GM12878 (cell line): Measurements from ENCODE around the gene AOPEP. TPM values are rescaled to one million over a fixed set of nuclear protein-coding genes. Genes with fewer than 3 reads are reported as not detected.

Experiments used
- ATAC-seq: fragments of 200-7000 bp; cut with Tn5 transposase; 3 replicates; pipeline ENCODE4 v1.9.1; 2020; ENCODE audit warnings: mild to moderate bottlenecking, moderate library complexity
- BruUV-seq: library from RNA; stranded (reverse); fragments of 400-500 nt; replicated peaks from 2 replicates; lab custom pipeline; 2021; lab: Mats Ljungman, UMichigan
- CTCF ChIA-PET: fragments of 300-600 bp; sonication (Branson Sonifier 250); formaldehyde crosslinking; extraction: SDS; loops from one replicate; lab custom pipeline; 2021; ENCODE audit warnings: inconsistent platforms; lab: Yijun Ruan, JAX
- POLR2A ChIA-PET: fragments of 350-600 bp; formaldehyde crosslinking; extraction: SDS; loops from one replicate; lab custom pipeline; 2021; ENCODE audit warnings: inconsistent platforms; lab: Charles Lee
- RAD21 ChIA-PET: fragments of 300-600 bp; sonication (Branson Sonifier 250); formaldehyde crosslinking; loops from one replicate; lab custom pipeline; 2023; ENCODE audit warnings: antibody characterized with exemption; ENCODE audit not compliant: unreplicated experiment; lab: Charles Lee
- SMC1A ChIA-PET: fragments of 300-600 bp; sonication (Branson Sonifier 250); formaldehyde crosslinking; loops from one replicate; lab custom pipeline; 2023; ENCODE audit not compliant: unreplicated experiment, uncharacterized antibody; lab: Charles Lee
- DNase-seq: peaks from one replicate; pipeline ENCODE4 v3.0.0-alpha.2; 2011; ENCODE audit warnings: low read depth, low spot score
- FAIRE-seq: peaks from 3 replicates; lab custom pipeline; 2011; peaks lifted over from hg19 to GRCh38; lab: Jason Lieb, UNC
- H2AFZ ChIP-seq: 2 replicates; pipeline ENCODE4 v1.6.0; 2011; ENCODE audit warnings: low read depth, low read length, control low read depth; ENCODE audit not compliant: control insufficient read depth
- H3K27ac ChIP-seq: 2 replicates; pipeline ENCODE4 v1.5.1; 2011; ENCODE audit warnings: control low read depth; ENCODE audit not compliant: control insufficient read depth, insufficient read depth
- H3K27me3 ChIP-seq, 2 experiments: replicated peaks in 1 of 2; 2 replicates each; pipeline versions ENCODE4 v1.6.0 to v1.6.1; 2011; ENCODE audit warnings: low read length in 1 of 2; ENCODE audit not compliant: control insufficient read depth in 2 of 2, insufficient read depth in 2 of 2
- H3K36me3 ChIP-seq, 2 experiments: 2 replicates each; pipeline ENCODE4 v1.5.1; 2011; ENCODE audit warnings: low read length in 1 of 2; ENCODE audit not compliant: control insufficient read depth in 2 of 2, insufficient read depth in 2 of 2
- H3K4me1 ChIP-seq: 2 replicates; pipeline ENCODE4 v1.6.1; 2011; ENCODE audit warnings: mild to moderate bottlenecking, low read length, moderate library complexity, mixed read lengths; ENCODE audit not compliant: control insufficient read depth, insufficient read depth
- H3K4me2 ChIP-seq: 2 replicates; pipeline ENCODE4 v1.6.0; 2011; ENCODE audit warnings: control low read depth; ENCODE audit not compliant: control insufficient read depth, insufficient read depth
- H3K4me3 ChIP-seq: fragments of 200-600 bp; sonication (generic); 2 replicates; pipeline ENCODE4 v1.5.1; 2016
- H3K79me2 ChIP-seq: 2 replicates; pipeline ENCODE4 v1.6.0; 2011; ENCODE audit warnings: low read length; ENCODE audit not compliant: control insufficient read depth, insufficient read depth
- H3K9ac ChIP-seq: 2 replicates; pipeline ENCODE4 v1.8.0; 2011; ENCODE audit warnings: low read length, control low read depth, mixed read lengths; ENCODE audit not compliant: control insufficient read depth, insufficient read depth
- H3K9me3 ChIP-seq: replicated peaks from 3 replicates; pipeline ENCODE4 v1.5.1; 2011; ENCODE audit warnings: mild to moderate bottlenecking, low read length; ENCODE audit not compliant: control insufficient read depth, insufficient read depth
- H4K20me1 ChIP-seq: 2 replicates; pipeline ENCODE4 v1.6.0; 2011; ENCODE audit not compliant: control insufficient read depth, insufficient read depth
- IKZF1 ChIP-seq: fragments of 450-650 bp; conservative IDR thresholded peaks from 2 replicates; pipeline ENCODE4 v1.6.1; 2017; ENCODE audit warnings: antibody characterized with exemption, mild to moderate bottlenecking
- JUND ChIP-seq: IDR thresholded peaks from 2 replicates; pipeline ENCODE4 v1.6.1; 2012; ENCODE audit warnings: low read depth, mild to moderate bottlenecking, low read length, improper control_type of control experiment, moderate library complexity
- MTA2 ChIP-seq: fragments of 450-650 bp; IDR thresholded peaks from 2 replicates; pipeline ENCODE4 v1.6.1; 2016; ENCODE audit warnings: low read depth, mild to moderate bottlenecking, moderate library complexity
- SP1 ChIP-seq: IDR thresholded peaks from one replicate; pipeline ENCODE4 v1.6.1; 2011; ENCODE audit warnings: low read depth, low read length
- SRF ChIP-seq, 2 experiments: IDR thresholded peaks; 2 replicates each; pipeline ENCODE4 v1.6.1; 2011; ENCODE audit warnings: low read depth in 2 of 2, low read length in 2 of 2, mild to moderate bottlenecking in 1 of 2, moderate library complexity in 1 of 2
- TBL1XR1 ChIP-seq: IDR thresholded peaks from 2 replicates; pipeline ENCODE4 v1.6.1; 2012; ENCODE audit warnings: low read depth, low read length, improper control_type of control experiment
- YBX1 ChIP-seq: fragments of 450-650 bp; IDR thresholded peaks from 2 replicates; pipeline ENCODE4 v1.6.1; 2016; ENCODE audit warnings: antibody characterized with exemption
- ZNF24 ChIP-seq: fragments of 450-650 bp; IDR thresholded peaks from 2 replicates; pipeline ENCODE4 v1.6.1; 2017; ENCODE audit warnings: antibody characterized with exemption, mild to moderate bottlenecking
- ZZZ3 ChIP-seq: IDR thresholded peaks from 2 replicates; pipeline ENCODE4 v1.6.1; 2011; ENCODE audit warnings: low read depth; ENCODE audit not compliant: control insufficient read depth, insufficient read length
- WGBS: methylation state at CpG from one replicate; pipeline ENCODE4 v1.1.6; 2016; ENCODE audit warnings: low lambda C conversion rate; ENCODE audit not compliant: insufficient replicate concordance, insufficient coverage; ENCODE audit errors: missing lambda C conversion rate; 5-methylcytosine and 5-hydroxymethylcytosine counted together
- in situ Hi-C: fragments of 300-500 bp; cut with MboI; formaldehyde crosslinking; loops from 9 replicates; pipeline ENCODE4 v1.14.3; 2018; ENCODE audit warnings: mixed read lengths
- intact Hi-C: fragments of 100-400 bp; cut with micrococcal nuclease; formaldehyde crosslinking; loops from one replicate; pipeline ENCODE4 v1.14.2; 2022; ENCODE audit not compliant: unreplicated experiment
- polyA plus RNA-seq, 11 experiments: library from polyadenylated mRNA; depleted of rRNA in 4 of 11; unstranded in 6 of 11; stranded (reverse) in 5 of 11; fragments of >200 nt; fragmentation: Nextera tagmentation in 4 of 11; fragmentation: Illumina TruSeq in 1 of 11; extraction: Ambion mirVana in 4 of 11; extraction: Trizol in 1 of 11; gene quantifications; 1 replicate in 1 of 11; 2 replicates in 10 of 11; pipeline versions ENCODE4 v1.2.1 to v1.2.3, GENCODE V29; 2011 to 2016; ENCODE audit warnings: inconsistent platforms in 2 of 11, missing spikeins in 2 of 11, low read depth in 1 of 11
- total RNA-seq, 4 experiments: library from RNA; depleted of rRNA in 3 of 4; stranded (reverse); fragments of >200 nt in 3 of 4; fragmentation: Illumina TruSeq in 1 of 4; extraction: Trizol in 1 of 4; gene quantifications; 2 replicates each; pipeline versions ENCODE4 v1.2.1 to v1.2.3, GENCODE V29; 2013 to 2021
- TF ChIP-seq, protein P1 (sequence below): fragments of 450-650 bp; IDR thresholded peaks from 2 replicates; pipeline ENCODE4 v1.6.1; 2016; ENCODE audit warnings: mild to moderate bottlenecking

AOPEP gene
- total and polyA plus RNA-seq, 10 of the 15 experiments (the other 5 are each of a cell fraction or from before 2014, with no cell fraction given), result 2.3 to 16.9 (median 10.1) TPM

DNA sequence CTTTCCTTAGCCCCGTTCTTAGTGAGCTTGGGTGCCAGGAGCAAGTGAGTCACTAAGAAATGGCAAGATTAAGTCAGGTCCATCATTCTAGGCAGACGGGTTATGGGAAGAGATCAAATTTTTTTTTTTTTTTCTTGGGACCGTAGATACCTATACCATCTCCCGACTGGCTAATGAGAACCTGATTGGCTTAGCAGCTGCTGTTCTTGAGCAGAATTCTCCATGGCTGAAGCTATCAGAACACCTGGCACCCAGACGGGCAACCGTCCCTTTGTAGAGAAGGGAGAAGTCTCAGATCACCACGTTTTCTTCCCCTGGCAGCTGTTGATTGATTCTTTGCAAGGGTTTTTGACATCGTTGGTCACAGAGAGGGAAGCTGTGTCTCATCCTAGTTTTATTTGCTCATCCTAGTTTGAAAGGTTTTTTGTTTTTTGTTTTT lies 78.6 kb downstream of the AOPEP start:
- H3K9ac ChIP-seq, result no peak overlapping the region
- H3K36me3 ChIP-seq, result peaks cover 0 to 2% of the 10 kb centered on the region in 2 experiments; a peak in 1 of 4 replicates
- no peak overlapping the region for H3K4me3 ChIP-seq
- H2AFZ ChIP-seq, result no peak overlapping the region
- WGBS, result 89% methylated on average over 6 of the region's 8 CpGs
- H3K27ac ChIP-seq, result peak overlapping the region; percentile 81
- RAD21 ChIA-PET, result interaction anchor here (0.7 to 5.9 kb wide), 9 partner anchors 8 to 112 kb away, joined by 3 to 29 read pairs (median 6); no protein-coding TSS in a partner anchor
- no peaks in the 10 kb centered on the region for H3K27me3 ChIP-seq
- CTCF ChIA-PET, result interaction anchor here (0.6 to 3.6 kb wide), 9 partner anchors 8 to 375 kb away, joined by 3 to 13 read pairs (median 4); no protein-coding TSS in a partner anchor
- no peak for ATAC-seq
- in situ Hi-C loops (no loop called here), intact Hi-C loops (no loop called here)
- no peak for DNase-seq
- BruUV-seq, result no TSS peak
- no peak for TF ChIP-seq JUND
- no peak for TF ChIP-seq ZNF24
- TF ChIP-seq IKZF1, result no peak
- TF ChIP-seq YBX1, result no peak
- no peak for TF ChIP-seq SRF (IDR thresholded peaks at IDR 0.05; ENCODE audit: low read depth in 2 of 2, low read length in 2 of 2)
- TF ChIP-seq SP1, result no peak
- no peaks in the 10 kb centered on the region for H3K9me3 ChIP-seq
- no peak for FAIRE-seq
- H3K4me1 ChIP-seq, result peaks cover 66% of the 10 kb centered on the region
- POLR2A ChIA-PET, result interaction anchor here (0.5 to 1.5 kb wide), 4 partner anchors 14 to 118 kb away, joined by 3 to 5 read pairs (median 4); no protein-coding TSS in a partner anchor
- H4K20me1 ChIP-seq, result no peaks in the 10 kb centered on the region
- H3K79me2 ChIP-seq, result peaks cover 8% of the 10 kb centered on the region
- no peak overlapping the region for H3K4me2 ChIP-seq
- SMC1A ChIA-PET, result interaction anchor here (0.8 to 3.6 kb wide), 16 partner anchors 8 to 123 kb away, joined by 3 to 17 read pairs (median 4); no protein-coding TSS in a partner anchor

DNA sequence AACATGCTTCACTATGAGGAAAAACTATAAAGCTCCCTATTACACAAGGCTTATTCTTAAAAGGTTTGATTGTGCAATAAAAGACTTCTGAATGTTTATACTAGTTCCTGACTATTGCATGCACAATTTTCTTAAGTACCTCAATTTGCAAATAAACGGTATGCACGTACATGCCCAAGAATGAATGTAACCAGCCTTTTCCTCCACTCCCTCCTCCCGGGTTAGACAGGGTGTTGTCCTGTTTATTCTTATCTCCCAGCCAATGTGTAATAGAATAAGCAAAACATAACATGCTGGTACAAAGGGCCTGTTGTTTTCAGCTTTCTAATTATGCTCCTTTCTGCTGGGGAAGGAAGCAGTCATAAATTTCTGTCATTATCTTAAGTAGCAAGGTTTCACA lies 79.1 kb downstream of the AOPEP start:
- H3K9me3 ChIP-seq, result no peaks in the 10 kb centered on the region
- H3K4me3 ChIP-seq, result peak overlapping the region; percentile 4; the same call in 1 of the 2 replicates
- H3K9ac ChIP-seq, result peak overlapping the region; percentile 25; the same call in 1 of the 2 replicates
- TF ChIP-seq MTA2 (peak; percentile 17; the same call in 1 of the 2 replicates), ZZZ3 (no peak), TBL1XR1 (no peak)
- TF ChIP-seq, protein P1, sequence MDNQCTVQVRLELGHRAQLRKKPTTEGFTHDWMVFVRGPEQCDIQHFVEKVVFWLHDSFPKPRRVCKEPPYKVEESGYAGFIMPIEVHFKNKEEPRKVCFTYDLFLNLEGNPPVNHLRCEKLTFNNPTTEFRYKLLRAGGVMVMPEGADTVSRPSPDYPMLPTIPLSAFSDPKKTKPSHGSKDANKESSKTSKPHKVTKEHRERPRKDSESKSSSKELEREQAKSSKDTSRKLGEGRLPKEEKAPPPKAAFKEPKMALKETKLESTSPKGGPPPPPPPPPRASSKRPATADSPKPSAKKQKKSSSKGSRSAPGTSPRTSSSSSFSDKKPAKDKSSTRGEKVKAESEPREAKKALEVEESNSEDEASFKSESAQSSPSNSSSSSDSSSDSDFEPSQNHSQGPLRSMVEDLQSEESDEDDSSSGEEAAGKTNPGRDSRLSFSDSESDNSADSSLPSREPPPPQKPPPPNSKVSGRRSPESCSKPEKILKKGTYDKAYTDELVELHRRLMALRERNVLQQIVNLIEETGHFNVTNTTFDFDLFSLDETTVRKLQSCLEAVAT, result 0 out of 2 replicates have a peak, but pooled peaks have one; percentile 21
- TF ChIP-seq, all 136 proteins: peak for 2
- DNase-seq (peak; percentile 31), FAIRE-seq (no peak), ATAC-seq (0 out of 3 replicates have a peak, but pooled peaks have one; percentile 2)
- Histone ChIP-seq H3K27ac (peak overlapping the region; percentile 81), H3K4me2 (peak overlapping the region; percentile 78), H3K4me1 (peaks cover 66% of the 10 kb centered on the region), H3K79me2 (peaks cover 8% of the 10 kb centered on the region), H4K20me1 (no peaks in the 10 kb centered on the region), H3K27me3 (no peaks in the 10 kb centered on the region), H3K36me3 (peaks cover 0 to 2% of the 10 kb centered on the region in 2 experiments; a peak in 1 of 4 replicates), H2AFZ (peak overlapping the region; percentile 48)
- ChIA-PET RAD21 (interaction anchor here (0.9 to 5.9 kb wide), 7 partner anchors 17 to 112 kb away, joined by 3 to 29 read pairs (median 6); no protein-coding TSS in a partner anchor), POLR2A (interaction anchor here (0.5 to 1.1 kb wide), 4 partner anchors 14 to 119 kb away, joined by 3 to 5 read pairs (median 4); no protein-coding TSS in a partner anchor), CTCF (interaction anchor here (0.7 to 3.6 kb wide), 9 partner anchors 9 to 374 kb away, joined by 3 to 13 read pairs (median 4); no protein-coding TSS in a partner anchor), SMC1A (interaction anchor here (0.6 to 3.6 kb wide), 11 partner anchors 9 to 106 kb away, joined by 3 to 17 read pairs (median 6); no protein-coding TSS in a partner anchor)
- intact Hi-C loops (no loop called here), in situ Hi-C loops (no loop called here)
- WGBS, result 81% methylated on average over 3 of the region's 3 CpGs
- no TSS peak for BruUV-seq
